ENCODE measurements around the gene OR6V1. TPM values are rescaled to one million over a fixed set of nuclear protein-coding genes. Genes with fewer than 3 reads are reported as not detected.
"Not testable (repeated sequence)": the region's sequence is repeated elsewhere in the genome, so short reads cannot be mapped to it uniquely, and the experiment has no call there.

The OR6V1 gene
- total RNA-seq, 1 experiment from 2014 or later: not detected

DNA sequence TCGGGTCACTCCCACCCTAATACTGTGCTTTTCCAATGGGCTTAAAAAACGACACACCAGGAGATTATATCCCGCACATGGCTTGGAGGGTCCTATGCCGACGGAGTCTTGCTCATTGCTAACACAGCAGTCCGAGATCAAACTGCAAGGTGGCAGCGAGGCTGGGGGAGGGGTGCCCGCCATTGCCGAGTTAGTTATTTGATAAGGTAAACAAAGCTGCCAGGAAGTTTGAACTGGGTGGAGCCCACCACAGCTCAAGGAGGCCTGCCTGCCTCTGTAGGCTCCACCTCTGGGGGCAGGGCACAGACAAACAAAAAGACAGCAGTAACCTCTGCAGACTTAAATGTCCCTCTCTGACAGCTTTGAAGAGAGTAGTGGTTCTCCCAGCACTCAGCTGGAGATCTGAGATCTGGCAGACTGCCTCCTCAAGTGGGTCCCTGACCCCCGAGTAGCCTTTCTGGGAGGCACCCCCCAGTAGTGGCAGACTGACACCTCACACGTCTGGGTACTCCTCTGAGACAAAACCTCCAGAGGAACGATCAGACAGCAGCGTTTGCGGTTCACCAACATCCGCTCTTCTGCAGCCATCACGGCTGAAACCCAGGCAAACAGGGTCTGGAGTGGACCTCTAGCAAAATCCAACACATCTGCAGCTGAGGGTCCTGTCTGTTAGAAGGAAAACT, 36.5 kb downstream of the OR6V1 start:
- DNase-seq (ENCODE audit: low read depth); in situ Hi-C loops (cut with HindIII; ENCODE audit: low pct_unique_long_range_greater_than_20kb, low sequenced_read_pairs): not testable (repeated sequence)

DNA sequence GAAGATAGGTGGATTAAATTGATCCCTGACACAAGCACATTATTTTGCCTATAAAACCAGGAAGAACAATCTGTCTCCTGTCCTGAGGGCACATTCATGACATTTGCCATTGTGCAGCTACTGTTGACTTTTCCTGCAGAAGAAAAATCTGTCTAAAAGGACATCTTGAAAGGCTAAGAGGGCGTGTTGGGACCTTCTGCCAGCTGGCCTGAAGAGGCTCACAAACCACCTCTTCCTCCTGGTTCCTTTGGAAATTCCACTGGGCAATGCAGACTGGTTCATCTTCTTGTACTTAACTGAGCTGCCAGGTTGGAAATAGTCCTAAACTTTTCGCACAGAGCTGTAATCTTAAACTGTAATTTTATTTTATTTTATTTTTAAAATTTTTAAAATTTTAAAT, 44.0 kb downstream of the OR6V1 start:
- in situ Hi-C loops (cut with HindIII; ENCODE audit: low pct_unique_long_range_greater_than_20kb, low sequenced_read_pairs): no loop called here

GRCh38 chr7:143099579-143099978, 47.4 kb downstream of the OR6V1 start:
- DNase-seq (ENCODE audit: low read depth); in situ Hi-C loops (cut with HindIII; ENCODE audit: low pct_unique_long_range_greater_than_20kb, low sequenced_read_pairs): not testable (repeated sequence)

More for the DNA sequence above, 44.0 kb downstream of the OR6V1 start:
- DNase-seq (ENCODE audit: low read depth): no peak

Other genes starting within 250 kb of the OR6V1 start
- 4.0 and 6.5 TPM in 2 replicates for gene EPHB6, start 197.3 kb upstream of the OR6V1 start, total RNA-seq (2014; rRNA removed; shearing (Covaris generic); ENCODE audit: low replicate concordance)
- not detected in 2 replicates for gene TRPV6, start 166.6 kb upstream of the OR6V1 start, total RNA-seq (2014; rRNA removed; shearing (Covaris generic); ENCODE audit: low replicate concordance)
- not detected in 2 replicates for gene TRPV5, start 118.6 kb upstream of the OR6V1 start, total RNA-seq (2014; rRNA removed; shearing (Covaris generic); ENCODE audit: low replicate concordance)
- not detected in 2 replicates for gene LLCFC1, start 112.9 kb upstream of the OR6V1 start, total RNA-seq (2014; rRNA removed; shearing (Covaris generic); ENCODE audit: low replicate concordance)
- gene KEL, start 90.0 kb upstream of the OR6V1 start, total RNA-seq (2014; rRNA removed; shearing (Covaris generic); ENCODE audit: low replicate concordance): not detected in 2 replicates
- gene OR9A2, start 25.2 kb upstream of the OR6V1 start, total RNA-seq (2014; rRNA removed; shearing (Covaris generic); ENCODE audit: low replicate concordance): not detected in 2 replicates
- not detected in 2 replicates for gene PIP, start 79.7 kb downstream of the OR6V1 start, total RNA-seq (2014; rRNA removed; shearing (Covaris generic); ENCODE audit: low replicate concordance)
- not detected in 2 replicates for gene TAS2R39, start 131.1 kb downstream of the OR6V1 start, total RNA-seq (2014; rRNA removed; shearing (Covaris generic); ENCODE audit: low replicate concordance)
- gene TAS2R40, start 169.7 kb downstream of the OR6V1 start, total RNA-seq (2014; rRNA removed; shearing (Covaris generic); ENCODE audit: low replicate concordance): not detected in 2 replicates
- gene GSTK1, start 211.1 kb downstream of the OR6V1 start, total RNA-seq (2014; rRNA removed; shearing (Covaris generic); ENCODE audit: low replicate concordance): 107 and 161 TPM in 2 replicates
- gene TMEM139, start 232.6 kb downstream of the OR6V1 start, total RNA-seq (2014; rRNA removed; shearing (Covaris generic); ENCODE audit: low replicate concordance): 79.0 and 102 TPM in 2 replicates
- gene CASP2, start 236.0 kb downstream of the OR6V1 start, total RNA-seq (2014; rRNA removed; shearing (Covaris generic); ENCODE audit: low replicate concordance): 5.6 and 11.9 TPM in 2 replicates